GM23338 (cell line): ENCODE measurements around the gene MINAR1. TPM values are rescaled to one million over a fixed set of nuclear protein-coding genes. Genes with fewer than 3 reads are reported as not detected.

ENCODE experiments used
- ATAC-seq: fragments of 200-7000 bp; cut with Tn5 transposase; 3 replicates; pipeline ENCODE4 v1.9.1; 2020
- DNase-seq: peaks from one replicate; pipeline ENCODE4 v3.0.0-alpha.2; 2015; ENCODE audit warnings: low spot score
- H2AFZ ChIP-seq: fragments of 200-600 bp; sonication (generic); 2 replicates; pipeline ENCODE4 v1.8.0; 2016; ENCODE audit warnings: antibody characterized with exemption, mild to moderate bottlenecking, moderate library complexity
- H3F3A ChIP-seq: fragments of 200-600 bp; sonication (generic); replicated peaks from 2 replicates; pipeline ENCODE4 v1.8.0; 2017; ENCODE audit warnings: antibody characterized with exemption, mixed run types, low read depth
- H3K27ac ChIP-seq: fragments of 200-600 bp; sonication (generic); 2 replicates; pipeline ENCODE4 v1.6.1; 2016; ENCODE audit warnings: low read depth
- H3K27me3 ChIP-seq: fragments of 200-600 bp; sonication (generic); 2 replicates; pipeline ENCODE4 v1.8.0; 2016; ENCODE audit warnings: mild to moderate bottlenecking, mixed run types, moderate library complexity; ENCODE audit not compliant: insufficient read depth
- H3K36me3 ChIP-seq: fragments of 200-600 bp; sonication (generic); 2 replicates; pipeline ENCODE4 v1.8.0; 2016; ENCODE audit warnings: mild to moderate bottlenecking; ENCODE audit not compliant: insufficient read depth
- H3K4me1 ChIP-seq: fragments of 200-600 bp; sonication (generic); 2 replicates; pipeline ENCODE4 v1.8.0; 2016; ENCODE audit warnings: mild to moderate bottlenecking, moderate library complexity; ENCODE audit not compliant: insufficient read depth
- H3K4me2 ChIP-seq: fragments of 200-600 bp; sonication (generic); 2 replicates; pipeline ENCODE4 v1.7.1; 2017; ENCODE audit warnings: mixed run types
- H3K4me3 ChIP-seq: fragments of 200-600 bp; sonication (generic); 2 replicates; pipeline ENCODE4 v1.6.1; 2016; ENCODE audit warnings: mixed run types
- H3K79me2 ChIP-seq: fragments of 200-600 bp; sonication (generic); replicated peaks from 2 replicates; pipeline ENCODE4 v1.8.0; 2017; ENCODE audit warnings: mild to moderate bottlenecking; ENCODE audit not compliant: insufficient read depth
- H3K9me2 ChIP-seq: fragments of 200-600 bp; sonication (generic); 2 replicates; pipeline ENCODE4 v1.8.0; 2017; ENCODE audit not compliant: insufficient read depth
- H4K20me1 ChIP-seq: fragments of 200-600 bp; sonication (generic); replicated peaks from 2 replicates; pipeline ENCODE4 v1.8.0; 2017; ENCODE audit warnings: mild to moderate bottlenecking; ENCODE audit not compliant: insufficient read depth
- H3K27ac Mint-ChIP-seq: 2 replicates; pipeline ENCODE4 v1.8.0; 2020; ENCODE audit warnings: inconsistent platforms, mild to moderate bottlenecking, moderate library complexity, mixed read lengths
- H3K27me3 Mint-ChIP-seq: 3 replicates; pipeline ENCODE4 v1.8.0; 2022; ENCODE audit warnings: low read depth, mild to moderate bottlenecking, moderate library complexity, mixed read lengths, inconsistent platforms; ENCODE audit not compliant: insufficient read depth, poor library complexity
- H3K36me3 Mint-ChIP-seq: 3 replicates; pipeline ENCODE4 v1.8.0; 2021; ENCODE audit warnings: low read depth, mild to moderate bottlenecking, inconsistent platforms, moderate library complexity, mixed read lengths
- H3K4me1 Mint-ChIP-seq: 3 replicates; pipeline ENCODE4 v1.8.0; 2020; ENCODE audit warnings: mild to moderate bottlenecking, inconsistent platforms, mixed read lengths
- H3K4me3 Mint-ChIP-seq: 3 replicates; pipeline ENCODE4 v1.8.0; 2021; ENCODE audit warnings: moderate library complexity, mild to moderate bottlenecking, inconsistent platforms, mixed read lengths
- H3K9me3 Mint-ChIP-seq: 3 replicates; pipeline ENCODE4 v1.8.0; 2020; ENCODE audit warnings: moderate library complexity, mild to moderate bottlenecking, inconsistent platforms, mixed read lengths
- CREB1 ChIP-seq: fragments of 250-450 bp; sonication (Bioruptor Pico); IDR thresholded peaks from 2 replicates; pipeline ENCODE4 v1.5.0; 2020; ENCODE audit warnings: low read depth, mild to moderate bottlenecking, moderate library complexity
- CTCF ChIP-seq, 2 experiments: fragments of 200-600 bp in 1 of 2; sonication (generic) in 1 of 2; conservative IDR thresholded peaks; 2 replicates each; pipeline versions ENCODE4 v1.5.1 to v1.6.1; 2016 to 2017; ENCODE audit warnings: antibody characterized with exemption in 2 of 2, low read depth in 2 of 2, mild to moderate bottlenecking in 2 of 2, moderate library complexity in 1 of 2
- ETS1 ChIP-seq: IDR thresholded peaks from 2 replicates; pipeline ENCODE4 v1.6.1; 2016; ENCODE audit warnings: antibody characterized with exemption
- EZH2 ChIP-seq: fragments of 200-600 bp; sonication (generic); IDR thresholded peaks from one replicate; pipeline ENCODE4 v1.8.0; 2017; ENCODE audit warnings: antibody characterized with exemption, mild to moderate bottlenecking, low read depth; ENCODE audit not compliant: unreplicated experiment
- EZH2phosphoT487 ChIP-seq: fragments of 200-600 bp; sonication (generic); IDR thresholded peaks from one replicate; pipeline ENCODE4 v1.8.1; 2018; ENCODE audit warnings: antibody characterized with exemption; ENCODE audit not compliant: unreplicated experiment
- JUNB ChIP-seq: IDR thresholded peaks from one replicate; pipeline ENCODE4 v1.6.1; 2016; ENCODE audit warnings: antibody characterized with exemption; ENCODE audit not compliant: unreplicated experiment
- NANOG ChIP-seq: IDR thresholded peaks from 2 replicates; pipeline ENCODE4 v1.6.1; 2016; ENCODE audit warnings: antibody characterized with exemption, borderline replicate concordance
- POLR2AphosphoS5 ChIP-seq: IDR thresholded peaks from 2 replicates; pipeline ENCODE4 v1.6.1; 2016; ENCODE audit warnings: antibody characterized with exemption, low read depth
- REST ChIP-seq: IDR thresholded peaks from one replicate; pipeline ENCODE4 v1.6.1; 2018; ENCODE audit warnings: antibody characterized with exemption; ENCODE audit not compliant: unreplicated experiment
- STAT1 ChIP-seq: IDR thresholded peaks from one replicate; pipeline ENCODE4 v1.6.1; 2016; ENCODE audit warnings: antibody characterized with exemption; ENCODE audit not compliant: unreplicated experiment
- ZNF114 ChIP-seq: fragments of 250-450 bp; sonication (Bioruptor Pico); IDR thresholded peaks from 2 replicates; pipeline ENCODE4 v1.5.0; 2020; ENCODE audit warnings: mild to moderate bottlenecking, moderate library complexity
- ZNF331 ChIP-seq: fragments of 250-450 bp; sonication (Bioruptor Pico); IDR thresholded peaks from 2 replicates; pipeline ENCODE4 v1.5.0; 2020; ENCODE audit warnings: low read depth, mild to moderate bottlenecking, moderate library complexity
- ZNF462 ChIP-seq: fragments of 250-450 bp; sonication (Bioruptor Pico); IDR thresholded peaks from 2 replicates; pipeline ENCODE4 v1.5.0; 2020; ENCODE audit warnings: mild to moderate bottlenecking, moderate library complexity
- polyA plus RNA-seq: library from polyadenylated mRNA; unstranded; fragments of >200 nt; fragmentation: Nextera tagmentation; extraction: Ambion mirVana; gene quantifications from 2 replicates; pipeline ENCODE4 v1.2.1, GENCODE V29; 2016
- total RNA-seq: library from RNA; depleted of rRNA; stranded (reverse); fragments of >200 nt; shearing (Covaris generic); gene quantifications from 2 replicates; pipeline ENCODE4 v1.2.3, GENCODE V29; 2014

The MINAR1 gene
- total and polyA plus RNA-seq, 2 experiments from 2014 or later = 0.32 to 1.4 TPM

GRCh38 chr15:79454063-79454462 is 21.9 kb downstream of the MINAR1 start:
- no peaks in the 10 kb centered on the region for H3K9me3 Mint-ChIP-seq
- no peaks in the 10 kb centered on the region for H3K36me3 Mint-ChIP-seq
- Histone ChIP-seq H3K9me2 (no peaks in the 10 kb centered on the region), H3K27me3 (no peaks in the 10 kb centered on the region), H3F3A (no peaks in the 10 kb centered on the region), H3K4me3 (no peak overlapping the region), H3K79me2 (no peaks in the 10 kb centered on the region), H4K20me1 (no peaks in the 10 kb centered on the region), H2AFZ (no peak overlapping the region), H3K36me3 (no peaks in the 10 kb centered on the region), H3K27ac (no peak overlapping the region), H3K4me2 (no peak overlapping the region), H3K4me1 (no peaks in the 10 kb centered on the region)
- DNase-seq (no peak), ATAC-seq (no peak)
- H3K4me3 Mint-ChIP-seq = no peak overlapping the region
- no peaks in the 10 kb centered on the region for H3K4me1 Mint-ChIP-seq
- TF ChIP-seq EZH2 = no peak
- no peak for TF ChIP-seq ETS1
- TF ChIP-seq REST = no peak
- TF ChIP-seq ZNF462 = no peak
- TF ChIP-seq STAT1 = no peak
- TF ChIP-seq EZH2phosphoT487 = no peak
- TF ChIP-seq ZNF114 (CRISPR knock-in tag) = no peak
- no peak for TF ChIP-seq ZNF331 (CRISPR knock-in tag)
- TF ChIP-seq JUNB = no peak
- no peak for TF ChIP-seq POLR2AphosphoS5
- no peak for TF ChIP-seq NANOG
- no peak for TF ChIP-seq CREB1
- TF ChIP-seq CTCF (conservative IDR thresholded peaks at IDR 0.05; ENCODE audit: low read depth in 2 of 2) = no peak
- H3K27me3 Mint-ChIP-seq = peaks cover 1% of the 10 kb centered on the region
- no peak overlapping the region for H3K27ac Mint-ChIP-seq
